Breast epithelium (tissue), 4 donors: Measurements from ENCODE around the gene SRPK3. TPM values are rescaled to one million over a fixed set of nuclear protein-coding genes. Genes with fewer than 3 reads are reported as not detected.

ENCODE experiments used
- DNase-seq, 2 donors: peaks; one replicate each; pipeline ENCODE4 v3.0.0-alpha.2; 2019; ENCODE audit warnings: low spot score in 2 of 2
- H3K27ac ChIP-seq, 2 donors: fragments of 200-600 bp; sonication (generic) in 1 of 2; one replicate each; pipeline ENCODE4 v1.5.1; 2016 to 2019; ENCODE audit warnings: mild to moderate bottlenecking in 1 of 2
- H3K27me3 ChIP-seq, 2 donors: fragments of 200-600 bp; sonication (generic) in 1 of 2; one replicate each; pipeline versions ENCODE4 v1.5.1 to v1.6.0; 2017 to 2019; ENCODE audit warnings: control low read depth in 1 of 2, mild to moderate bottlenecking in 1 of 2
- H3K36me3 ChIP-seq: fragments of 200-600 bp; one replicate; pipeline ENCODE4 v1.5.1; 2019
- H3K4me1 ChIP-seq, 2 donors: fragments of 200-600 bp; sonication (generic); one replicate each; pipeline ENCODE4 v1.5.1; 2016 to 2019; ENCODE audit warnings: control low read depth in 1 of 2
- H3K4me3 ChIP-seq, 3 donors: fragments of 200-600 bp; sonication (generic); 1 replicate in 2 of 3; 2 replicates in 1 of 3; pipeline ENCODE4 v1.5.1; 2016 to 2019; ENCODE audit warnings: mild to moderate bottlenecking in 3 of 3, moderate library complexity in 2 of 3
- H3K9me3 ChIP-seq, 2 donors: fragments of 200-600 bp; sonication (generic) in 1 of 2; one replicate each; pipeline ENCODE4 v1.5.1; 2016 to 2019; ENCODE audit warnings: control low read depth in 1 of 2
- POLR2A ChIP-seq: fragments of 450-650 bp; IDR thresholded peaks from one replicate; pipeline ENCODE4 v1.6.1; 2016; ENCODE audit warnings: antibody characterized with exemption, mild to moderate bottlenecking, moderate library complexity
- POLR2AphosphoS5 ChIP-seq, 3 donors: sonication (generic); formaldehyde crosslinking; IDR thresholded peaks; one replicate each; pipeline ENCODE4 v1.6.1; 2017; ENCODE audit warnings: antibody characterized with exemption in 3 of 3
- intact Hi-C: fragments of 100-400 bp; cut with DNase I; formaldehyde crosslinking; loops from one replicate; pipeline ENCODE4 v1.15.1; 2023; ENCODE audit warnings: low total_unique reads
- total RNA-seq, 3 donors: library from RNA; depleted of rRNA; stranded (reverse); fragments of >200 nt; gene quantifications; one replicate each; pipeline ENCODE4 v1.1.0, GENCODE V29; 2016
- TF ChIP-seq, protein P1 (sequence below), 3 donors: fragments of 450-650 bp; IDR thresholded peaks; one replicate each; pipeline ENCODE4 v1.5.1; 2016 to 2017; ENCODE audit warnings: antibody characterized with exemption in 3 of 3, mild to moderate bottlenecking in 3 of 3, moderate library complexity in 3 of 3

The SRPK3 gene
- total RNA-seq, 3 donors from 2014 or later = 0.33 to 1.5 (median 1.3) TPM

DNA sequence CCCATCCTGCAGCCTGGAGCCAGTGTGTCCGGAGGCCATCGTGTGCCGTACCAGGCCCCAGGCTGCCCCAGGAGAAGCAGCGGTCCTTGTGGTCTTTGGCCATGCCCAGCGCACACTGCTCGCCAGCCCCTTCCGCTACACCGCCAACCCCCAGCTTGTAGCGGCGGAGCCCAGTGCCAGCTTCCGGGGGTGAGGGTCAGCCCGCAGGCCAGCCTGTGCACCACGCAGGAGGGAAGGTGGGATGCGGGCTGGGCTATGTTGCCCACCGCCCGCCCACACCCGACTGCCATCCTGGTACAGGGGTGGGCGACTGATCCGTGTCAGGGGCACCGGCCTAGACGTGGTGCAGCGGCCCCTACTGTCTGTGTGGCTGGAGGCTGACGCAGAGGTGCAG lies 7.6 kb upstream of the SRPK3 start:
- Histone ChIP-seq H3K27ac (no peak overlapping the region), H3K4me3 (no peak overlapping the region), H3K36me3 (no peaks in the 10 kb centered on the region), H3K27me3 (peaks cover 0 to 57% of the 10 kb centered on the region in 2 donors), H3K9me3 (no peaks in the 10 kb centered on the region), H3K4me1 (no peaks in the 10 kb centered on the region)
- TF ChIP-seq POLR2AphosphoS5 (IDR thresholded peaks at IDR 0.05) (no peak), POLR2A (no peak)
- TF ChIP-seq, protein P1, sequence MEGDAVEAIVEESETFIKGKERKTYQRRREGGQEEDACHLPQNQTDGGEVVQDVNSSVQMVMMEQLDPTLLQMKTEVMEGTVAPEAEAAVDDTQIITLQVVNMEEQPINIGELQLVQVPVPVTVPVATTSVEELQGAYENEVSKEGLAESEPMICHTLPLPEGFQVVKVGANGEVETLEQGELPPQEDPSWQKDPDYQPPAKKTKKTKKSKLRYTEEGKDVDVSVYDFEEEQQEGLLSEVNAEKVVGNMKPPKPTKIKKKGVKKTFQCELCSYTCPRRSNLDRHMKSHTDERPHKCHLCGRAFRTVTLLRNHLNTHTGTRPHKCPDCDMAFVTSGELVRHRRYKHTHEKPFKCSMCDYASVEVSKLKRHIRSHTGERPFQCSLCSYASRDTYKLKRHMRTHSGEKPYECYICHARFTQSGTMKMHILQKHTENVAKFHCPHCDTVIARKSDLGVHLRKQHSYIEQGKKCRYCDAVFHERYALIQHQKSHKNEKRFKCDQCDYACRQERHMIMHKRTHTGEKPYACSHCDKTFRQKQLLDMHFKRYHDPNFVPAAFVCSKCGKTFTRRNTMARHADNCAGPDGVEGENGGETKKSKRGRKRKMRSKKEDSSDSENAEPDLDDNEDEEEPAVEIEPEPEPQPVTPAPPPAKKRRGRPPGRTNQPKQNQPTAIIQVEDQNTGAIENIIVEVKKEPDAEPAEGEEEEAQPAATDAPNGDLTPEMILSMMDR (IDR thresholded peaks at IDR 0.05) = no peak
- intact Hi-C loops = no loop called here
- DNase-seq = no peak

DNA sequence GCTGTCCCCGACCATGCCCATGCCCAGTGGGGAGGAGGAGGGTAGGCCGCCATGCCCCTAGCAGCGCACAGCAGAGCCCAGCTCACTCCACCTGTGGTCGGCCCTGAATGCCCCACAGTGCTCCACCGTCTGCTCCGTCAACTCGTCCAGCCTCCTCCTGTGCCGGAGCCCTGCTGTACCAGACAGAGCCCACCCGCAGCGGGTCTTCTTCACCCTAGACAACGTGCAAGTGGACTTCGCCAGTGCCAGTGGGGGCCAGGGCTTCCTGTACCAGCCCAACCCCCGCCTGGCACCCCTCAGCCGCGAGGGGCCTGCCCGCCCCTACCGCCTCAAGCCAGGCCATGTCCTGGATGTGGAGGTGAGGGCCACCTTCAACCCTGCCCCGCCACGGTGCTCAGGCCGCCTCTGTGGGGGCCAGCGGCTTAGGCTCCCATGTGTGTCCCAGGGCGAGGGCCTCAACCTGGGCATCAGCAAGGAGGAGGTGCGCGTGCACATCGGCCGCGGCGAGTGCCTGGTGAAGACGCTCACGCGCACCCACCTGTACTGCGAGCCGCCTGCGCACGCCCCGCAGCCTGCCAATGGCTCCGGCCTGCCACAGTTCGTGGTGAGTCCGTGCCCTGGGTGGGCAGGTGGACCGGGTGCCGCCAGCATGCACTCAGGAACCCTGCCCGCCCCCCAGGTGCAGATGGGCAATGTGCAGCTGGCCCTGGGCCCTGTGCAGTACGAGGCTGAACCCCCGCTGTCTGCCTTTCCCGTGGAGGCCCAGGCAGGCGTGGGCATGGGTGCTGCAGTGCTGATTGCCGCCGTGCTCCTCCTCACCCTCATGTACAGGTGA lies 6.9 kb upstream of the SRPK3 start:
- intact Hi-C loops = no loop called here
- H3K4me3 ChIP-seq = no peak overlapping the region
- peaks cover 0 to 59% of the 10 kb centered on the region in 2 donors for H3K27me3 ChIP-seq
- no peak for DNase-seq
- TF ChIP-seq POLR2AphosphoS5 (IDR thresholded peaks at IDR 0.05) = no peak
- TF ChIP-seq, protein P1 (IDR thresholded peaks at IDR 0.05) = no peak
- TF ChIP-seq POLR2A = no peak
- no peaks in the 10 kb centered on the region for H3K9me3 ChIP-seq
- no peaks in the 10 kb centered on the region for H3K4me1 ChIP-seq
- H3K27ac ChIP-seq = no peak overlapping the region
- H3K36me3 ChIP-seq = no peaks in the 10 kb centered on the region

DNA sequence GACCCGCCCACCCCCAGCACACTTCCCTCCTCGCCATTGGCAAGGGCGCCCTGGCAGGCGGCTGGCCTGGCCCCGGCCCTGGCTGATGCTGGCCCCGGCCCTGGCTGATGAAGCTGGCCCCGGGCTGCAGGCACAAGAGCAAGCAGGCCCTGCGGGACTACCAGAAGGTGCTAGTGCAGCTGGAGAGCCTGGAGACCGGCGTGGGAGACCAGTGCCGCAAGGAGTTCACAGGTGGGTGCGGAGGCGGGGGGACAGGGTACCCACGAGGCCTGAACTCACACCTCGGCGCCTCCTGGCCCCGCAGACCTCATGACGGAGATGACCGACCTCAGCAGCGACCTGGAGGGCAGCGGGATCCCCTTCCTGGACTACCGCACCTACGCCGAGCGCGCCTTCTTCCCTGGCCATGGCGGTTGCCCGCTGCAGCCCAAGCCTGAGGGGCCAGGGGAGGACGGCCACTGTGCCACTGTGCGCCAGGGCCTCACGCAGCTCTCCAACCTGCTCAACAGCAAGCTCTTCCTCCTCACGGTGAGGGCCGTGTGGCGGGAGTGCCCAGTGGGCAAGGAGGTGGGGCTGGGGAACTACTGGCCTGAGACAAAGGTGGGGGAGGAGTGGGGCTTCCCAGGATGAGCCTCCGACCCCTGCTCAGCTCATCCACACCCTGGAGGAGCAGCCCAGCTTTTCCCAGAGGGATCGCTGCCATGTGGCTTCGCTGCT lies 6.1 kb upstream of the SRPK3 start:
- Histone ChIP-seq H3K27ac (no peak overlapping the region), H3K27me3 (peaks cover 0 to 58% of the 10 kb centered on the region in 2 donors), H3K4me1 (no peaks in the 10 kb centered on the region), H3K9me3 (no peaks in the 10 kb centered on the region), H3K4me3 (no peak overlapping the region), H3K36me3 (no peaks in the 10 kb centered on the region)
- TF ChIP-seq, protein P1 (IDR thresholded peaks at IDR 0.05) = no peak
- no peak for TF ChIP-seq POLR2AphosphoS5 (IDR thresholded peaks at IDR 0.05)
- no peak for TF ChIP-seq POLR2A
- intact Hi-C loops = no loop called here
- DNase-seq = no peak

DNA sequence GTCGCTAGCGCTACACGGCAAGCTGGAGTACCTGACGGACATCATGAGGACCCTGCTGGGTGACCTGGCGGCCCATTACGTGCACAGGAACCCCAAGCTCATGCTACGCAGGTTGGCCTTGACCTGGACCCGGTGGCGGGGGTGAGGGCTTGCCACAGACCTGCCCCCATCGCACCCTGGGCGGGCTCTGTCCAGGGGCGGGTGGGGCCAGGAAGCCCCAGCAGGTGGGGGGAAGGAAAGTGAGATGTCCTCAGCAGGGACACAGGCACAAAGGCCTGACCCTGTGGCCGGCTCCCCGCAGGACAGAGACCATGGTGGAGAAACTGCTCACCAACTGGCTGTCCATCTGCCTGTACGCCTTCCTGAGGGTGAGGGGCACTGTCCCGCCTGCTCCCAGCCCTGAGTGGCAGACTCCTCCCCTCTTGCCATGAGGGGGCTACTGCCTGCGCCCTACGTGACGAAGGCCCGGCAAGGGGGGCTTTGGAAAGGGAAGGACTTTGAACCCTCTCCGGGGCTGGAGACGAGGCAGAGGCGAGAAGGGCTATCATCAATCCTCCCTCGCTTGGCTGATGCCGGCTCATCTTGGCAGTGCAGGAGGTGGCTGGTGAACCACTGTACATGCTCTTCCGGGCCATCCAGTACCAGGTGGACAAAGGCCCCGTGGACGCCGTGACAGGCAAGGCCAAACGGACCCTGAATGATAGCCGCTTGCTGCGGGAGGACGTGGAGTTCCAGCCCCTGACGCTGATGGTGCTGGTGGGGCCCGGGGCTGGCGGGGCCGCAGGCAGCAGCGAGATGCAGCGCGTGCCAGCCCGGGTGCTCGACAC lies 5.3 kb upstream of the SRPK3 start:
- TF ChIP-seq POLR2AphosphoS5 (IDR thresholded peaks at IDR 0.05) = no peak
- TF ChIP-seq, protein P1 (IDR thresholded peaks at IDR 0.05) = no peak
- TF ChIP-seq POLR2A = no peak
- Histone ChIP-seq H3K27ac (no peak overlapping the region), H3K4me3 (no peak overlapping the region), H3K27me3 (peaks cover 0 to 59% of the 10 kb centered on the region in 2 donors), H3K36me3 (no peaks in the 10 kb centered on the region), H3K9me3 (no peaks in the 10 kb centered on the region), H3K4me1 (no peaks in the 10 kb centered on the region)
- intact Hi-C loops = no loop called here
- DNase-seq = no peak
